Measurements from ENCODE around the gene CD300A. TPM values are rescaled to one million over a fixed set of nuclear protein-coding genes. Genes with fewer than 3 reads are reported as not detected.

The CD300A gene
- total RNA-seq, 4 donors from 2014 or later, result 1.2 to 4.1 (median 2.4) TPM

DNA sequence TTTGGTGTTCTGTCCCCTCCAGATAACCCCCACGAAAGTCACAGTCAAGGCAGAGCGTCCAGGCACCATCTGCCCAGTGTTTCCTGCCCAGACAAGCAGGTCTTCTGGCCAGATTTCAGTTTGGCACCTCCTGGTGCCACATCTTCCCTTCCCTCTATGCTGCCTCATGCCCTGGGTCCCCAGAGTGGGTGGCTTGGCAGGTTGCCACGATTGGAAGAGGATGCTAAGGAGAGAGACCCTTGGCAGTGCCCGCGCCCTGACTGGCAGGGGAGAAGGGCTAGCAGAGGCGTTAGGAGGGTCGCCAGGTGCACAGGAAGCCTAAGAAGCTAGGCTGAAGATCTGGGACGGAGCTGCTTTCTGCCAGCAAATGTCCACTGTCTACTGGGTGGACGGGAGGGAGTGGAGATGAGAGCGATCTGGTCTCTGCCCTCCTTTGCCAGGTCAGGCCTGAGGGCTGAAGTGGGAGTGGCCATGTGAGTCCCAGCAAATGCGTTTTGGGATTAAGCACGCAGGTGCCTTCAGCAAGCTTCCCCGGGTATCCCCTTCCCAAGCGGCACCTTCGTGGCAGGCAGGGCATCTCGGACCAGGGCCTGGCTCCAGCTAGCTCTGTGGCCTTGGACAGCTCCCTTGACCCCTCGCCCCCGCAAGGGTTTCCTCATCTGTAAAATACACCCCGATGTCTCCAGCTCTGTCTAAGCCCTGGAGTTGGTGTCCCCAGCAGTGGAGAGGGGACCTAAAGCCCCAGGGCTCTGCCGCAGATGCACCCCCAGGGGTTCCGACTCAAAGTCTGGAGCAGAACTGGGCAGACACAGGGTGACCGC is 13.4 kb upstream of the CD300A start:
- H3K4me3 ChIP-seq, result peak overlapping the region; percentile 49 to 65 (median 56)
- peaks cover 0 to under 1% (median 0%) of the 10 kb centered on the region in 4 donors for H3K36me3 ChIP-seq
- DNase-seq (ENCODE audit: extremely low spot score), result no peak
- H3K9me3 ChIP-seq, result no peaks in the 10 kb centered on the region
- peaks cover 40 to 45% (median 42%) of the 10 kb centered on the region in 4 donors for H3K4me1 ChIP-seq
- H3K27ac ChIP-seq (replicated peaks in 1 of 4), result peak overlapping the region; percentile 80 to 85 (median 83)
- H3K27me3 ChIP-seq, result peaks cover 0 to 5% (median 0%) of the 10 kb centered on the region in 4 donors
- intact Hi-C loops (cut with DNase I), result loop anchor here (5.0 to 10.0 kb wide), 2 partner anchors 241 to 422 kb away; partner anchors contain the start of genes FDXR and TTYH2
- 60% methylated on average over 11 of the region's 22 CpGs for WGBS
- TF ChIP-seq, protein P1, sequence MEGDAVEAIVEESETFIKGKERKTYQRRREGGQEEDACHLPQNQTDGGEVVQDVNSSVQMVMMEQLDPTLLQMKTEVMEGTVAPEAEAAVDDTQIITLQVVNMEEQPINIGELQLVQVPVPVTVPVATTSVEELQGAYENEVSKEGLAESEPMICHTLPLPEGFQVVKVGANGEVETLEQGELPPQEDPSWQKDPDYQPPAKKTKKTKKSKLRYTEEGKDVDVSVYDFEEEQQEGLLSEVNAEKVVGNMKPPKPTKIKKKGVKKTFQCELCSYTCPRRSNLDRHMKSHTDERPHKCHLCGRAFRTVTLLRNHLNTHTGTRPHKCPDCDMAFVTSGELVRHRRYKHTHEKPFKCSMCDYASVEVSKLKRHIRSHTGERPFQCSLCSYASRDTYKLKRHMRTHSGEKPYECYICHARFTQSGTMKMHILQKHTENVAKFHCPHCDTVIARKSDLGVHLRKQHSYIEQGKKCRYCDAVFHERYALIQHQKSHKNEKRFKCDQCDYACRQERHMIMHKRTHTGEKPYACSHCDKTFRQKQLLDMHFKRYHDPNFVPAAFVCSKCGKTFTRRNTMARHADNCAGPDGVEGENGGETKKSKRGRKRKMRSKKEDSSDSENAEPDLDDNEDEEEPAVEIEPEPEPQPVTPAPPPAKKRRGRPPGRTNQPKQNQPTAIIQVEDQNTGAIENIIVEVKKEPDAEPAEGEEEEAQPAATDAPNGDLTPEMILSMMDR (IDR thresholded peaks at IDR 0.05), result no peak
- no peak for TF ChIP-seq POLR2AphosphoS5 (IDR thresholded peaks at IDR 0.05)

DNA sequence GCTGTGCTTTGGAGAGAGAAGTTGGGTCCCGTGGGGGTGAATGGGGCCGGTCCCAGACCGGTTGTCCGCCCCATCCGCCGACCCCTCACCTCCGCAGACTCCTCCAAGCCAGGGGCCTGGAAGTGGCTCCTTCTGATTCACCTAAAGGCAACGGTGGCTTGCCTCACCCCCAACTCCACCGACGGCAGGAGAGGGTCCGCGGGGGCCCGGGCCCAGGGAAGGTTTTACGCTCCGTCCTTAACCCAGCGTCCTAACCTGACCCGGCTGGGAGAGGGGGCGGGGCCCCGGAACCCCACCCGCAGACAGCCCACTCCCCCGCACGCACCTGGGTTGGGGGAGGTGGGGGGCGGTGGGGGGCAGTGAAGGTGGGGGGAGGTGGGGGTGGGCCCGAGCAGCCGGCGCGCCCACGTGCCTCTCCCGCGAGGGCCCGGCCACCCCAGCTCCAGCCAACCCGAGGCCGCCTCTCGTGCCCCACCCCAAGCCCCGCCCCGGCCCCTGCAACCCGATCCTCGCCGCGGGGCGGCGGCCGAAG is 12.7 kb upstream of the CD300A start:
- peak overlapping the region; percentile 80 to 85 (median 83) for H3K27ac ChIP-seq (replicated peaks in 1 of 4)
- H3K36me3 ChIP-seq, result no peaks in the 10 kb centered on the region
- H3K4me1 ChIP-seq, result peaks cover 38 to 45% (median 41%) of the 10 kb centered on the region in 4 donors
- TF ChIP-seq EP300 (IDR thresholded peaks at IDR 0.05) (no peak), POLR2AphosphoS5 (IDR thresholded peaks at IDR 0.05) (no peak), POLR2A (IDR thresholded peaks at IDR 0.05; ENCODE audit: low read depth) (no peak)
- TF ChIP-seq, protein P1 (IDR thresholded peaks at IDR 0.05), result peak in 1 of 3 experiments; percentile 16
- peak overlapping the region; percentile 49 to 65 (median 56) for H3K4me3 ChIP-seq
- H3K9me3 ChIP-seq, result no peaks in the 10 kb centered on the region
- H3K27me3 ChIP-seq, result peaks cover 0 to 6% (median 0%) of the 10 kb centered on the region in 4 donors
- WGBS, result 30% methylated on average over 2 of the region's 43 CpGs
- intact Hi-C loops (cut with DNase I), result loop anchor here (5.0 to 10.0 kb wide), 2 partner anchors 241 to 421 kb away; partner anchors contain the start of genes FDXR and TTYH2
- DNase-seq (ENCODE audit: extremely low spot score), result no peak

DNA sequence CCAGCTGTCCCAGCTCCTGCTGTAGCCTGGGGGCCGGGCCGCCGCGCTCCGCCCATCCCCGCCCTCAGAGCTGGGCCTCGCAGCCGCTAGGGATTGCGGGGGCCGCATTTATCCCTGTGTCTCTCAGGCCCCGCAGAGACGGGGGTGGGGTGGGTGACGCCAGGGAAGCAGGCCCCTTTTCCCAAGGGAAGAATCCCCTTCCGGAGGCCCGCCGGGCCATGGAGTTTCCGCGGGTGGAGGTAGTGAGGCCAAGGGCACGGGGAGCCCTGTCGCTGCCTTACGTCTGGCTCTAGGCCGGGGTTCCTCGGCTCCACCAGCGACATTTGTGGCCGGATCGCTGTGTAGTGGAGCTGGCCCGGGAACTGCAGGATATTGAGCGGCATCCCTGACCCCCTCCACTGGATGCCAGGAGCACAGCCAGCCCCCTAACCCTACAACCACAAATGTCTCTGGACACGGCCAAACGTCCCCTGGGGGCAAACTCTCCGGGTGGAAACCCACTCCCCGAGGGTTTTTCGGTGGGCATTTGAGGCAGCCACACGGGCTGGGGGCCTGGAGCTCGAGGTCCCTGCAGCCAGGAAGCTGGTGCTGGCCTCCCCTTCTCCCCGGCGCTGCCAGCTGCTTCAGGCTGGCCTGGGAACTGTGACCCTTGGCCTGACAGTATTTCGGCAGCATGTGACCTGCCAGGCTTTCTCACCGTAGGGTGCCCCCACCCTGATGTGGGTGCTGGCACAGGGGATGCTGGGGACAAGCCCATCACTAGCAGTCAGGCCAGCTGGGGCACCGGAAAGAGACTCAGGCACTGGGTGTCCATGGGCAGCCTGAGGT is 12.0 kb upstream of the CD300A start:
- H3K36me3 ChIP-seq, result no peaks in the 10 kb centered on the region
- TF ChIP-seq EP300 (IDR thresholded peaks at IDR 0.05) (no peak), POLR2AphosphoS5 (IDR thresholded peaks at IDR 0.05) (peak; percentile 80 to 84), POLR2A (IDR thresholded peaks at IDR 0.05; ENCODE audit: low read depth) (peak; percentile 38)
- TF ChIP-seq, protein P1 (IDR thresholded peaks at IDR 0.05), result peak; percentile 11 to 40 (median 35)
- 17% methylated on average over 14 of the region's 40 CpGs for WGBS
- peak overlapping the region; percentile 80 to 85 (median 83) for H3K27ac ChIP-seq (replicated peaks in 1 of 4)
- intact Hi-C loops (cut with DNase I), result loop anchor here (5.0 to 10.0 kb wide), 2 partner anchors 242 to 420 kb away; partner anchors contain the start of genes FDXR and TTYH2
- H3K9me3 ChIP-seq, result no peaks in the 10 kb centered on the region
- peaks cover 38 to 45% (median 41%) of the 10 kb centered on the region in 4 donors for H3K4me1 ChIP-seq
- peak; percentile 98 for DNase-seq (ENCODE audit: extremely low spot score)
- H3K4me3 ChIP-seq, result peak overlapping the region; percentile 49 to 65 (median 56)
- H3K27me3 ChIP-seq, result peaks cover 0 to 7% (median 0%) of the 10 kb centered on the region in 4 donors

DNA sequence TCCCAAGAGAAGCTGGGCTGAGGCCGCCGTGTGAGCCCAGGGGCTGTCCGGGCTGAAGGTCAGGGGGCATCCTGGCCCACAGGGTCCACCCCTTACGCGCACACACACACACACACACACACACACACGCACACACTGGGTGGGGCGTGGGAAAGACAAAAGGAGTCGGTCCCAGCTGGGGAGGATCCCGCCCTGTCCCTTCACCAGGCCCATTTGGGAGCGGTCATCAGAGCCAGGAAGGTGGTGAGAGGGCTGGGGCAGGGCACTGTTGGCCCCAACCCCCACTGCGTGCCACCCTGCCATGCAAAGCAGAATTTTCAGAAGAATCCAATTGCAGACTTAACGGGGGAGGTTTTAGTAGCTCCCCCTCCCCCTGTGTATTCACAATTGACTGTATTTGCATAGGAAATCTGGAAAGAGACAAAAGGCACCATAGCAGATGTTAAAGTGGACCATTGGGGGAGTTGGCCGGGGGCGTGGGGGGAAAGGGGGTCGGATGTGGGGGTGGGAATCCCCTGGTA is 11.3 kb upstream of the CD300A start:
- TF ChIP-seq POLR2A (IDR thresholded peaks at IDR 0.05; ENCODE audit: low read depth) (no peak), POLR2AphosphoS5 (IDR thresholded peaks at IDR 0.05) (no peak), EP300 (IDR thresholded peaks at IDR 0.05) (no peak)
- TF ChIP-seq, protein P1 (IDR thresholded peaks at IDR 0.05), result no peak
- Histone ChIP-seq H3K36me3 (no peaks in the 10 kb centered on the region), H3K27me3 (peaks cover 0 to 14% (median 0%) of the 10 kb centered on the region in 4 donors), H3K9me3 (no peaks in the 10 kb centered on the region), H3K4me1 (peaks cover 38 to 45% (median 41%) of the 10 kb centered on the region in 4 donors), H3K4me3 (no peak overlapping the region), H3K27ac (replicated peaks in 1 of 4) (peak overlapping the region; percentile 80 to 85 (median 83))
- intact Hi-C loops (cut with DNase I), result loop anchor here (10.0 kb wide), 1 partner anchor 420 kb away; the partner anchor contains the start of gene FDXR
- WGBS, result 79% methylated on average over 7 of the region's 15 CpGs
- DNase-seq (ENCODE audit: extremely low spot score), result no peak

All from esophagus muscularis mucosa (tissue), 4 donors.